Nephron (organoid): Measurements from ENCODE around the gene SLC8A1.
A peak's percentile ranks its signal among the peaks of the same experiment; 100 is the strongest.

Experiments
- H3K27ac Mint-ChIP-seq, 3 experiments: 2 replicates each; pipeline ENCODE4 v1.8.0; 2020; ENCODE audit warnings: mixed read lengths in 3 of 3, mild to moderate bottlenecking in 2 of 3, moderate library complexity in 1 of 3
- H3K27me3 Mint-ChIP-seq: 2 replicates; pipeline ENCODE4 v1.8.0; 2021; ENCODE audit warnings: low read depth, mild to moderate bottlenecking, moderate library complexity, mixed read lengths
- H3K36me3 Mint-ChIP-seq: 2 replicates; pipeline ENCODE4 v1.8.0; 2020; ENCODE audit warnings: low read depth, mixed read lengths
- H3K4me1 Mint-ChIP-seq: 2 replicates; pipeline ENCODE4 v1.8.0; 2020; ENCODE audit warnings: mixed read lengths
- H3K4me3 Mint-ChIP-seq, 3 experiments: 2 replicates each; pipeline ENCODE4 v1.8.0; 2020; ENCODE audit warnings: mild to moderate bottlenecking in 3 of 3, mixed read lengths in 3 of 3, moderate library complexity in 2 of 3
- H3K9me3 Mint-ChIP-seq: 2 replicates; pipeline ENCODE4 v1.8.0; 2020; ENCODE audit warnings: mixed read lengths
- TF ChIP-seq, protein P1 (sequence below), 3 experiments: fragments of 200-600 bp; sonication (generic); IDR thresholded peaks; one replicate each; pipeline ENCODE4 v1.5.0; 2021; ENCODE audit warnings: antibody characterized with exemption in 3 of 3; ENCODE audit not compliant: unreplicated experiment in 3 of 3

The SLC8A1 gene

GRCh38 chr2:40420478-40420877, 31.4 kb downstream of the SLC8A1 start:
- no peaks in the 10 kb centered on the region for H3K27me3 Mint-ChIP-seq
- H3K4me1 Mint-ChIP-seq, result peaks cover 5% of the 10 kb centered on the region
- H3K27ac Mint-ChIP-seq, result peak overlapping the region; percentile 45 to 73 (median 63)
- TF ChIP-seq, protein P1, sequence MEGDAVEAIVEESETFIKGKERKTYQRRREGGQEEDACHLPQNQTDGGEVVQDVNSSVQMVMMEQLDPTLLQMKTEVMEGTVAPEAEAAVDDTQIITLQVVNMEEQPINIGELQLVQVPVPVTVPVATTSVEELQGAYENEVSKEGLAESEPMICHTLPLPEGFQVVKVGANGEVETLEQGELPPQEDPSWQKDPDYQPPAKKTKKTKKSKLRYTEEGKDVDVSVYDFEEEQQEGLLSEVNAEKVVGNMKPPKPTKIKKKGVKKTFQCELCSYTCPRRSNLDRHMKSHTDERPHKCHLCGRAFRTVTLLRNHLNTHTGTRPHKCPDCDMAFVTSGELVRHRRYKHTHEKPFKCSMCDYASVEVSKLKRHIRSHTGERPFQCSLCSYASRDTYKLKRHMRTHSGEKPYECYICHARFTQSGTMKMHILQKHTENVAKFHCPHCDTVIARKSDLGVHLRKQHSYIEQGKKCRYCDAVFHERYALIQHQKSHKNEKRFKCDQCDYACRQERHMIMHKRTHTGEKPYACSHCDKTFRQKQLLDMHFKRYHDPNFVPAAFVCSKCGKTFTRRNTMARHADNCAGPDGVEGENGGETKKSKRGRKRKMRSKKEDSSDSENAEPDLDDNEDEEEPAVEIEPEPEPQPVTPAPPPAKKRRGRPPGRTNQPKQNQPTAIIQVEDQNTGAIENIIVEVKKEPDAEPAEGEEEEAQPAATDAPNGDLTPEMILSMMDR (IDR thresholded peaks at IDR 0.05; ENCODE audit: unreplicated experiment in 3 of 3), result no peak
- no peaks in the 10 kb centered on the region for H3K36me3 Mint-ChIP-seq
- no peaks in the 10 kb centered on the region for H3K9me3 Mint-ChIP-seq
- no peak overlapping the region for H3K4me3 Mint-ChIP-seq

DNA sequence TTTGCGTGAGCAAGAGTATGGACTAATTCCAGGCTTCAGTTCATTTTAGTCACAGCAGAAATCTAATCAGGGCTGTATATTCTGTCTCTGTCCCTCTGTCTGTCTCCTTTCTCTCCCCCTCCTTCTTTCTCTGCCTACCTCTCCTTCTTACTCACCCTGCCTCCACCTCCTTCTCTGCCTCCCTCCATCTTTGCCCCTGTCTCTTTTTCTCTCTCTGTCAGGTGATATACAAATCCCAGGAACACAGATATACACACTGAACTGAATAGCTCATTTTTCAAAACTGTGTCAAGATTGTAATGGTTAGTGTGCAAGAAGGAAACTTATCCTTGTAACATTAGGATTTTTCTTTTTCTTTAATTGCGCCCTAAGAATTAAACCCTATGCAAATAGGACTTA, 32.5 kb downstream of the SLC8A1 start:
- H3K9me3 Mint-ChIP-seq, result no peaks in the 10 kb centered on the region
- no peak overlapping the region for H3K4me3 Mint-ChIP-seq
- H3K27ac Mint-ChIP-seq, result peak overlapping the region in 2 of 3 experiments; percentile 33 to 49
- H3K27me3 Mint-ChIP-seq, result no peaks in the 10 kb centered on the region
- TF ChIP-seq, protein P1 (IDR thresholded peaks at IDR 0.05; ENCODE audit: unreplicated experiment in 3 of 3), result no peak
- peaks cover 5% of the 10 kb centered on the region for H3K4me1 Mint-ChIP-seq
- H3K36me3 Mint-ChIP-seq, result no peaks in the 10 kb centered on the region

- Mint-ChIP-seq H3K9me3 (no peaks in the 10 kb centered on the region), H3K4me1 (peaks cover 5% of the 10 kb centered on the region), H3K27ac (peak overlapping the region in 2 of 3 experiments; percentile 33 to 50), H3K36me3 (no peaks in the 10 kb centered on the region), H3K27me3 (no peaks in the 10 kb centered on the region), H3K4me3 (no peak overlapping the region)
- TF ChIP-seq, protein P1 (IDR thresholded peaks at IDR 0.05; ENCODE audit: unreplicated experiment in 3 of 3), result no peak
Measured at GRCh38 chr2:40418614-40419363, 33.1 kb downstream of the SLC8A1 start.

DNA sequence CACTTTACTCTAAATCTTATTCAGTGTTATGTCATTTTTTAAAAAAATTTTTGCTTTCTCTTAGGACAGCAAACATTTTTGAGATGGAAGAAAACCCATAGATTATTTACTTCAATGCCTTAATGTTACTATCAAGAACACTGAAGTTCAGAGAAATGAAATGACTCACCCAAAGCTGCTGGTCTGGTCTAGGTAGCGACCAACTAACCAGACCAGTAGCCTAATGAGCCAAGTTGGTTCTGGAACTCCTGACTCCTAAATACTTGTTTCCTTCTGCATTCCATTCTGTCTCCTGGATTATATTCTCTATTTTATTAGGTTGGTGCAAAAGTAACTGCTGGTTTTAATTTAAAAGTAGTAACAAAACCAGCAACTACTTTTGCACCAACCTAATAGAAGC, 35.4 kb downstream of the SLC8A1 start:
- no peak overlapping the region for H3K4me3 Mint-ChIP-seq
- peaks cover 5% of the 10 kb centered on the region for H3K4me1 Mint-ChIP-seq
- TF ChIP-seq, protein P1 (IDR thresholded peaks at IDR 0.05; ENCODE audit: unreplicated experiment in 3 of 3), result no peak
- no peak overlapping the region for H3K27ac Mint-ChIP-seq
- H3K27me3 Mint-ChIP-seq, result no peaks in the 10 kb centered on the region
- H3K9me3 Mint-ChIP-seq, result no peaks in the 10 kb centered on the region
- H3K36me3 Mint-ChIP-seq, result peaks cover 4% of the 10 kb centered on the region

- H3K9me3 Mint-ChIP-seq, result no peaks in the 10 kb centered on the region
- no peak overlapping the region for H3K4me3 Mint-ChIP-seq
- peaks cover 4% of the 10 kb centered on the region for H3K36me3 Mint-ChIP-seq
- TF ChIP-seq, protein P1 (IDR thresholded peaks at IDR 0.05; ENCODE audit: unreplicated experiment in 3 of 3), result no peak
- no peak overlapping the region for H3K27ac Mint-ChIP-seq
- H3K4me1 Mint-ChIP-seq, result peaks cover 4% of the 10 kb centered on the region
- H3K27me3 Mint-ChIP-seq, result no peaks in the 10 kb centered on the region
Measured at GRCh38 chr2:40415391-40415790, 36.5 kb downstream of the SLC8A1 start.

GRCh38 chr2:40412456-40412855, 39.4 kb downstream of the SLC8A1 start:
- H3K27me3 Mint-ChIP-seq, result no peaks in the 10 kb centered on the region
- peaks cover 4% of the 10 kb centered on the region for H3K36me3 Mint-ChIP-seq

More at GRCh38 chr2:40412456-40412855, 39.4 kb downstream of the SLC8A1 start:
- Mint-ChIP-seq H3K4me3 (no peak overlapping the region), H3K27ac (no peak overlapping the region), H3K9me3 (no peaks in the 10 kb centered on the region), H3K4me1 (no peaks in the 10 kb centered on the region)
- TF ChIP-seq, protein P1 (IDR thresholded peaks at IDR 0.05; ENCODE audit: unreplicated experiment in 3 of 3), result no peak
